HepG2 (cell line): ENCODE data around the gene SIAH2. TPM values are rescaled to one million over a fixed set of nuclear protein-coding genes. Genes with fewer than 3 reads are reported as not detected.

ENCODE experiments used
- ATAC-seq: fragments of 200-7000 bp; cut with Tn5 transposase; 3 replicates; pipeline ENCODE4 v1.9.1; 2020; ENCODE audit warnings: mild to moderate bottlenecking, moderate library complexity
- BruUV-seq: library from RNA; stranded (reverse); fragments of 400-500 nt; replicated peaks from 2 replicates; lab custom pipeline; 2021; lab: Mats Ljungman, UMichigan
- CTCF ChIA-PET: fragments of 300-600 bp; formaldehyde crosslinking; extraction: SDS; loops from one replicate; lab custom pipeline; 2021; ENCODE audit warnings: low total read pairs, inconsistent platforms, low intra/inter-chr PET ratio; lab: Yijun Ruan, JAX
- POLR2A ChIA-PET: fragments of 350-600 bp; sonication (Branson Sonifier 250); formaldehyde crosslinking; loops from one replicate; lab custom pipeline; 2020; ENCODE audit warnings: antibody characterized with exemption, inconsistent platforms; lab: Yijun Ruan, JAX
- DNase-seq: peaks from one replicate; pipeline ENCODE4 v3.0.0-alpha.2; 2015; ENCODE audit warnings: low spot score
- FAIRE-seq: peaks from 3 replicates; lab custom pipeline; 2011; peaks lifted over from hg19 to GRCh38; lab: Jason Lieb, UNC
- H2AFZ ChIP-seq: one replicate; pipeline ENCODE4 v1.6.1; 2011; ENCODE audit warnings: low read length, inconsistent platforms
- H3K27ac ChIP-seq: fragments of 300-600 bp; 3 replicates; pipeline ENCODE4 v1.8.0; 2011; ENCODE audit warnings: mixed run types, mild to moderate bottlenecking, mixed read lengths, low read length, inconsistent platforms; ENCODE audit not compliant: insufficient read depth; ENCODE audit errors: extremely low read length
- H3K27me3 ChIP-seq, 2 experiments: fragments of 200-600 bp in 1 of 2; 2 replicates in 1 of 2; 3 replicates in 1 of 2; pipeline versions ENCODE4 v1.6.0 to v1.8.0; 2011; ENCODE audit warnings: low read length in 2 of 2, mild to moderate bottlenecking in 2 of 2, moderate library complexity in 2 of 2, inconsistent platforms in 1 of 2; ENCODE audit not compliant: insufficient read depth in 2 of 2, control insufficient read depth in 1 of 2
- H3K36me3 ChIP-seq, 2 experiments: fragments of 200-600 bp in 1 of 2; replicated peaks in 1 of 2; 2 replicates in 1 of 2; 3 replicates in 1 of 2; pipeline versions ENCODE4 v1.5.1 to v1.8.0; 2011; ENCODE audit warnings: low read length in 2 of 2, inconsistent platforms in 1 of 2; ENCODE audit not compliant: insufficient read depth in 2 of 2, control insufficient read depth in 1 of 2
- H3K4me1 ChIP-seq: 2 replicates; pipeline ENCODE4 v1.5.1; 2012; ENCODE audit warnings: low read length, inconsistent platforms; ENCODE audit not compliant: insufficient read depth
- H3K4me2 ChIP-seq: 2 replicates; pipeline ENCODE4 v1.6.0; 2011; ENCODE audit warnings: low read depth, low read length, inconsistent platforms
- H3K4me3 ChIP-seq, 3 experiments: fragments of 200-600 bp in 1 of 3; sonication (generic), shearing (Covaris generic) in 1 of 3; replicated peaks in 1 of 3; 2 replicates each; pipeline ENCODE4 v1.5.1; 2011 to 2016; ENCODE audit warnings: low read length in 3 of 3, inconsistent platforms in 2 of 3, low read depth in 2 of 3, mild to moderate bottlenecking in 2 of 3, control low read depth in 1 of 3, mixed read lengths in 1 of 3; ENCODE audit not compliant: insufficient read depth in 1 of 3
- H3K79me2 ChIP-seq: one replicate; pipeline ENCODE4 v1.6.1; 2011; ENCODE audit warnings: low read length, inconsistent platforms; ENCODE audit not compliant: insufficient read depth
- H3K9ac ChIP-seq: 2 replicates; pipeline ENCODE4 v1.6.0; 2011; ENCODE audit warnings: mild to moderate bottlenecking, low read depth, low read length, inconsistent platforms; ENCODE audit not compliant: insufficient read depth
- H3K9me3 ChIP-seq: 2 replicates; pipeline ENCODE4 v1.5.1; 2012; ENCODE audit warnings: mild to moderate bottlenecking, low read length
- H4K20me1 ChIP-seq: 2 replicates; pipeline ENCODE4 v1.6.0; 2011; ENCODE audit warnings: inconsistent platforms, mild to moderate bottlenecking, low read length, moderate library complexity; ENCODE audit not compliant: insufficient read depth
- CBFB ChIP-seq: sonication (generic); formaldehyde crosslinking; IDR thresholded peaks from 2 replicates; pipeline ENCODE4 v1.4.0; 2020; ENCODE audit warnings: missing genetic modification reagents
- CCDC6 ChIP-seq: sonication (generic); formaldehyde crosslinking; IDR thresholded peaks from 2 replicates; pipeline ENCODE4 v1.8.1; 2022; ENCODE audit warnings: mild to moderate bottlenecking, missing genetic modification reagents, moderate library complexity
- ELF4 ChIP-seq: sonication (generic); formaldehyde crosslinking; IDR thresholded peaks from 2 replicates; pipeline ENCODE4 v1.5.0; 2020; ENCODE audit warnings: missing genetic modification reagents, mild to moderate bottlenecking, moderate library complexity, borderline replicate concordance
- ESRRA ChIP-seq: sonication (generic); formaldehyde crosslinking; IDR thresholded peaks from 2 replicates; pipeline ENCODE4 v1.5.1; 2020; ENCODE audit warnings: mild to moderate bottlenecking, low read depth, missing genetic modification reagents
- KDM5A ChIP-seq: fragments of 200-600 bp; sonication (generic); IDR thresholded peaks from 2 replicates; pipeline ENCODE4 v1.7.0; 2018; ENCODE audit warnings: antibody characterized with exemption, mild to moderate bottlenecking, low read length, borderline replicate concordance
- SNAPC4 ChIP-seq: sonication (generic); formaldehyde crosslinking; IDR thresholded peaks from 2 replicates; pipeline ENCODE4 v1.4.0; 2020; ENCODE audit warnings: mild to moderate bottlenecking, missing genetic modification reagents
- SP1 ChIP-seq, 2 experiments: fragments of 450-650 bp in 1 of 2; sonication (generic) in 1 of 2; formaldehyde crosslinking in 1 of 2; IDR thresholded peaks; 2 replicates each; pipeline versions ENCODE4 v1.4.0 to v1.6.1; 2016 to 2020; ENCODE audit warnings: missing genetic modification reagents in 1 of 2
- YEATS4 ChIP-seq: sonication (generic); formaldehyde crosslinking; IDR thresholded peaks from 2 replicates; pipeline ENCODE4 v1.4.0; 2020; ENCODE audit warnings: missing genetic modification reagents, borderline replicate concordance
- ZBTB20 ChIP-seq: sonication (generic); formaldehyde crosslinking; IDR thresholded peaks from 2 replicates; pipeline ENCODE4 v1.8.1; 2023; ENCODE audit warnings: missing genetic modification reagents, low read depth, mild to moderate bottlenecking, borderline replicate concordance
- ZBTB33 ChIP-seq: sonication (generic); formaldehyde crosslinking; IDR thresholded peaks from 2 replicates; pipeline ENCODE4 v1.4.0; 2020; ENCODE audit warnings: missing genetic modification reagents
- ZFP41 ChIP-seq: sonication (generic); formaldehyde crosslinking; IDR thresholded peaks from 2 replicates; pipeline ENCODE4 v1.4.0; 2020; ENCODE audit warnings: mild to moderate bottlenecking, missing genetic modification reagents, borderline replicate concordance
- WGBS: methylation state at CpG from one replicate; pipeline ENCODE4 v1.1.6; 2017; ENCODE audit warnings: low lambda C conversion rate; 5-methylcytosine and 5-hydroxymethylcytosine counted together
- in situ Hi-C: cut with HindIII; loops from 2 replicates; pipeline ENCODE4 v1.10.0; 2017; ENCODE audit warnings: low pct_unique_long_range_greater_than_20kb; ENCODE audit not compliant: extremely low pct_ligation_motif_present
- intact Hi-C: fragments of 100-400 bp; cut with micrococcal nuclease; formaldehyde crosslinking; loops from one replicate; pipeline ENCODE4 v1.10.0; 2022; ENCODE audit not compliant: unreplicated experiment
- polyA plus RNA-seq, 8 experiments: library from polyadenylated mRNA; depleted of rRNA in 3 of 8; stranded (reverse) in 7 of 8; unstranded in 1 of 8; fragments of >200 nt; fragmentation: Illumina TruSeq in 4 of 8; extraction: Trizol in 4 of 8; gene quantifications; 2 replicates each; pipeline versions ENCODE4 v1.2.1 to v1.2.3, GENCODE V29; 2011 to 2016; ENCODE audit warnings: low read depth in 4 of 8, missing spikeins in 1 of 8, mixed read lengths in 1 of 8; ENCODE audit not compliant: insufficient read depth in 1 of 8
- total RNA-seq, 5 experiments: library from RNA; depleted of rRNA; stranded (reverse); fragments of >200 nt; fragmentation: Illumina TruSeq; extraction: Trizol; gene quantifications; 2 replicates each; pipeline ENCODE4 v1.2.3, GENCODE V29; 2016; ENCODE audit warnings: low read depth in 1 of 5

SIAH2 gene
- total and polyA plus RNA-seq, 2 of the 13 experiments (the other 11 are each of a cell fraction or from before 2014, with no cell fraction given) = 71.8 to 117 TPM

GRCh38 chr3:150779402-150779858 lies 16.5 kb upstream of the SIAH2 start (continued):
- no peak for TF ChIP-seq SNAPC4 (CRISPR knock-in tag)
- TF ChIP-seq ZFP41 (CRISPR knock-in tag) = no peak
- TF ChIP-seq KDM5A = no peak
- TF ChIP-seq CBFB (CRISPR knock-in tag) = no peak
- peak; percentile 59; the same call in 1 of the 2 replicates for TF ChIP-seq ZBTB20

GRCh38 chr3:150778793-150779401 lies 15.9 kb upstream of the SIAH2 start:
- no peak overlapping the region for H3K4me3 ChIP-seq
- TF ChIP-seq YEATS4 (CRISPR knock-in tag) (no peak), SP1 (IDR thresholded peaks at IDR 0.05) (no peak), SP1 (CRISPR knock-in tag; IDR thresholded peaks at IDR 0.05) (no peak), ESRRA (CRISPR knock-in tag) (no peak), CCDC6 (CRISPR knock-in tag) (0 out of 2 replicates have a peak, but pooled peaks have one; percentile 16), ZBTB33 (CRISPR knock-in tag) (0 out of 2 replicates have a peak, but pooled peaks have one; percentile 8), ELF4 (CRISPR knock-in tag) (no peak)
- no peaks in the 10 kb centered on the region for H3K79me2 ChIP-seq
- no peaks in the 10 kb centered on the region for H4K20me1 ChIP-seq
- no peak for FAIRE-seq
- DNase-seq = no peak
- H3K9me3 ChIP-seq = no peaks in the 10 kb centered on the region
- in situ Hi-C loops = loop anchor here (10.0 kb wide), 1 partner anchor 54 kb away; no protein-coding TSS in a partner anchor
- H2AFZ ChIP-seq = no peak overlapping the region
- no peak overlapping the region for H3K9ac ChIP-seq
- 96% methylated on average over 13 of the region's 42 CpGs for WGBS
- no peak overlapping the region for H3K4me2 ChIP-seq
- ChIA-PET CTCF (interaction anchor here (1.1 to 2.4 kb wide), 3 partner anchors 14 to 87 kb away, joined by 3 to 21 read pairs (median 4); no protein-coding TSS in a partner anchor), POLR2A (interaction anchor here (0.9 to 8.9 kb wide), 5 partner anchors 7 to 233 kb away, joined by 3 to 104 read pairs (median 8); partner anchors contain the start of genes EIF2A, SERP1 and SIAH2)
- no peaks in the 10 kb centered on the region for H3K27me3 ChIP-seq
- intact Hi-C loops = loop anchor here (1.0 kb wide), 4 partner anchors 9 to 58 kb away; no protein-coding TSS in a partner anchor
- ATAC-seq = no peak
- no peak overlapping the region for H3K27ac ChIP-seq
- no peaks in the 10 kb centered on the region for H3K36me3 ChIP-seq
- peaks cover 12% of the 10 kb centered on the region for H3K4me1 ChIP-seq
- no TSS peak for BruUV-seq
